CD4-positive, alpha-beta T cell treated with Interleukin-17A for 1 hour (primary cell): ENCODE results near the gene RFX1.
A peak's percentile ranks its signal among the peaks of the same experiment; 100 is the strongest.

Source experiments
- DNase-seq: peaks from one replicate; pipeline ENCODE4 v3.0.0-alpha.2; 2020

The RFX1 gene

GRCh38 chr19:13995878-13996765 is 10.0 kb downstream of the RFX1 start:
- DNase-seq = no peak

DNA sequence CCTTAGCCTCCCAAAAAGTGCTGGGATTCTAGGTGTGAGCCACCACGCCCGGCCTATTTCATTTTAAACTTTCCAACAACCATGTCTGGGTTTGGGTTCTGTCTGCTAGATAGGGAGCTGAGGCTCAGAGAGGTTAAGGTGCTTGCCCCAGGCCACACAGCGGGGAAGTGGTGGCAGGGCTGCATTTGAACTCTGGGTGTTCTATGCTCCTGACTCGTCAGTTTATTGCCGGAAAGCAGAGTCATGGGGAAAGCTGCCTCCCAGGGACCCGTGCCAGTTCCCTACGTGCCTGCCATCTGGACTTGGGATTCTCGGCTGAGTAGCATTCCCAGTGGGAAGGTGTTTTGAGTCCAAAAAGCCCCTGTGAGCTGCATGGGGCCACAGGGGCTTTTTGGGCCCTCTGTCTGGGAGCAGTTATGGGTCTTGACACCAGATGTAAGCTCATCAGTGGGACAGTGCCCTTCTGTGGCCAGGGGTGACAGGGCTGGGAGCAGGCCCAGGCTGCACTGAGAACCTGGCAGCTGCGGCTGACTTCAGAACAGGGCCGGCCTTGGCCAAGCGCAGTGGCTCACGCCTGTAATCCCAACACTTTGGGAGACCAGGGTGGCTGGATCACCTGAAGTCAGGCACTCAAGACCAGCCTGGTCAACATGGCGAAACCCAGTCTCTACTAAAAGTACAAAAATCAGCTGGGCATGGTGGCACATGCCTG is 10.9 kb downstream of the RFX1 start:
- no peak for DNase-seq

GRCh38 chr19:13993590-13994300 is 12.4 kb downstream of the RFX1 start:
- DNase-seq = peak; percentile 23

DNA sequence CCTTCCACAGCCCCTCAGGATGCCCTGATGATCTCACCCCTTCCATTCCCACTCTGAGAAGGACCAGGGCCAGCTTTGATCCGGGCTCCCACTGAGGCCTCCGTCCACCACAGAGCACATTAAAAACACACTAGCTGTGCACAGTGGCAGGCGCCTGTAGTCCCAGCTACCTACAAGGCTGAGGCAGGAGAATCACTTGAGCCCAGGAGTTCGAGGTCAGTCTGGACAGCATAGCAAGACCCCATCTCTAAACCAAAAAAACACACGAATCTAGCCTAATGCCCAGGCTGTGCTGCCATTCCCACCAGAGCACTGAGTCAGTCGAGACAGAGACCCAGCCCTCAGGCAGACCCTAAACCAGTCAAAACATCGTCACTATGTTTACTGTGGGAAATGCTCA is 14.1 kb downstream of the RFX1 start:
- DNase-seq = no peak

DNA sequence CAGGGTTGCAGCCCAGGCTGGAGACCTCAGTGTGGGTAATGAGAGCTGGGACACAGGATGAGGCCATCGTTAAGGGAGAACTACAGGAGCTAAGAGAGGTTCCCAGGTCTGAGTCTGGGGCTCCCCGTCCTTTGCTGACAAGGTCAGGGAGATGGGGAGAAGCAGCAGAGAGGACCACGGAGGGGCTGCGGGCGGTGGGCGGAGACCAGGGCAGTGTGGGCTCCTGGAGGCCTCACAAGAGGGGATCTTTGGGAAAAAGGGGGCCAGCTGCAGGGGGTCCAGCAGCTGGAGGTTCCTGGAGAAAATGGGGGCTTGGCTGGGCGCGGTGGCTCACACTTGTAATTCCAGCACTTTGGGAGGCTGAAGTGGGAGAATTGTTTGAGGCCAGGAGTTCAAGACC is 16.0 kb downstream of the RFX1 start:
- DNase-seq = no peak

GRCh38 chr19:13989487-13989886 is 16.6 kb downstream of the RFX1 start:
- no peak for DNase-seq

GRCh38 chr19:13987101-13987890 is 18.8 kb downstream of the RFX1 start:
- DNase-seq = peak; percentile 13

DNA sequence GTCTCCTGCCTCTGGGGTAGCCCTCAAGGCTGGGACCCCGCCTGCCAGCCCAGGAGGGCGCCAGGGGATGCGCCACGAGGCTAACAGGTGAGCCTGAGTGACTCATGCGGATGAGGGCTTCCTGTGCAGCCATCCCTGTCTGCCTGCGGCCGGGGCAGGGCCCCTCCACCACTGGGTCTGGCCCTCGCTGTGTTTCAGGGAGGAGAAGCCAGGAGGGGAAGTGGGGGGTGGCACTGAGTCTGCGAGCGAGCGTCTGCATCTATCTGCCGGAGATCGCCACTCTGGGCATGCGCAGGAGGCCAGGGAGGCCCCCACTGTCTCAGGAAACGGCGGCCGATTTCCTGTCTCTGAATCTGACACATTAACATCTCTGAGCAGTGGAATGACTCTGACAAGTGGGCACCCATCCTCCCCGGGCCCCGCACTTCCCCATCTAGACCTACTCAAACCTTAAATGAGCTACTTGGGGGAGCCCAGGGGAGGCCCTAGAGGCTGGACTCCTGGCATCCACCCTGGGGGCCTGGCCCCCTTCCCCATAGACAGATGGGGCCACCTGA is 19.7 kb downstream of the RFX1 start:
- DNase-seq = peak; percentile 99

DNA sequence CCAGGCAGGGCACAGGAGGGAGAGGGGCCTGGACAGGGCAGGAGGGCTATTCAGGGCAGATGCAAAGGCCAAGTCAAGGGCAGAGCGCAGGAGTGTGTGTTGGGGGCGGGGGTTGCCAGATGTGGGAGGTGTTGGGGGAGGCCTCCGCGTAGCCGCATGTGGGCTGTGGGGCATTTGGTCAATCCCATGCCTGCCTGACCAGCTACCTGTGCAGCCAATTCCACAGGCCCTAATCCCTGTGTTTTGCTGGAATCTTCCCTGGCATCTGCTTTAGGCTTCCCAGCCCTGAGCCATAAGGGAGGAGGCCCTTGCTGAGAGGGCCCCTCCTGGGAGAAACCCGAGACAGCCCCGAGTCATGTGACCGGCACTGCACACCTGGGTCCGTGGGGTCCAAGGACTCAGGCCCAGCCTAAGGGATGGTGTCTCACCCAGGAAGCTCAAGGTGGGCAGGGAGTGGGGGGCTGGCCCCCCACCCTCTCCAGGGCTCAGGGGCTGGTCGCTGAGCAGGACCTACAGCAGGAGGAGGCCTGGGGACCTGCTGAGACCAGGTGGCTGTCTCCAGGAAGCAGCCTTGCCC is 20.3 kb downstream of the RFX1 start:
- no peak for DNase-seq

DNA sequence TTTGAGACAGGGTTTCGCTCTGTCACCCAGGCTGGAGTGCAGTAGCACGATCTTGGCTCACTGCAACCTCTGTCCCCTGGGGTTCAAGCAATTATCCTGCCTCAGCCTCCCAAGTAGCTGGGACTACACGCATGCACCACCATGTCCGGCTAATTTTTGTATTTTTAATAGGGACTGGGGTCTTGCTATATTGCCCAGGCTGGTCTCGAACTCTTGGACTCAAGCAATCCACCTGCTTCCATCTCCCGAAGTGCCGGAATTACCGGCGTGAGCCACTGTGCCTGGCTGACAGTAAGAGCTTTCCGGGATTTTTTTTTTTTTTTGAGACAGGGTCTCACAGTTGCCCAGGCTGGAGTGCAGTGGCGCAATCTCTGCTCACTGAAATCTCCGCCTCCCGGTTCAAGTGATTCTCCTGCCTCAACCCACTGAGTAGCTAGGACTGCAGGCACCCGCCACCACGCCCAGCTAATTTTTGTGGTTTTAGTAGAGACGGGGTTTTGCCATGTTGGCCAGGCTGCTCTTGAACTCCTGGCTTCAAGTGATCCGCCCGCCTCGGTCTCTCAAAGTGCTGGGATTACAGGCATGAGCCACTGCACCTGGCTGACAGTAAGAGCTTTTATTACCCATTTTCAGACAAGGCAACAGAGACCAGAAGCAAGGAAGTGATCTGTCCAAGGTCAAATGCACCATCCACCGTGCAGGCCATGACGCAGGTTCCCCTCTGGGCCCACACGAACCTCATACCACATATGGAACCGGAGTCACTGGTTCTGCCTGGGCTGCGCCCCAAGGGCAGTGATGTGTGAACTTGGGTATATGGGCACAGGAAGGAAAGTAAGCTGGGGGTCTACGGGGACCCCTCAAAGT is 21.0 kb downstream of the RFX1 start:
- peak; percentile 49 for DNase-seq

DNA sequence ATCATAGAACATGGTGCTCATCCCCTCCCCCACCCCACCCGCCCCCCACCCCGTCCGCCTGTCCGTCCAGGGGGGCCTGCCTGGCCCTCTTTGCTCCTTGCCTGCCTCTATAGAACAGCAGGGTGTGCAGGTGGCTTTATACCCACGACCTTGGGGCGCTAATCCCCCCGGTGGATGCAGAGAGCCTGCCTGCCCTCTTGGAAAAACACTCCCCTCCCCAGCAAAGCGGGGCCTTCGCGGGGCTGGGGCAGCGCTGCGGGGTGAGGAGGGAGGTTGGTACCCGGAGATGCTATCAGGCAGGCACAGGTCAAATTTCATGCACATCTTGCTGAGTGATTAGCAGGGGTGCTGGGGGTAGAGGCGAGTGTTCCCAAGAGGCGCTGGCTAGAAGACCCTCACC is 21.9 kb downstream of the RFX1 start:
- no peak for DNase-seq

GRCh38 chr19:13983213-13983889 is 22.8 kb downstream of the RFX1 start:
- peak; percentile 58 for DNase-seq

GRCh38 chr19:13982773-13983172 is 23.3 kb downstream of the RFX1 start:
- no peak for DNase-seq

- no peak for DNase-seq
Observed at GRCh38 chr19:13981988-13982501, 24.1 kb downstream of the RFX1 start.

- DNase-seq = no peak
Observed at GRCh38 chr19:13981467-13981866, 24.7 kb downstream of the RFX1 start.

DNA sequence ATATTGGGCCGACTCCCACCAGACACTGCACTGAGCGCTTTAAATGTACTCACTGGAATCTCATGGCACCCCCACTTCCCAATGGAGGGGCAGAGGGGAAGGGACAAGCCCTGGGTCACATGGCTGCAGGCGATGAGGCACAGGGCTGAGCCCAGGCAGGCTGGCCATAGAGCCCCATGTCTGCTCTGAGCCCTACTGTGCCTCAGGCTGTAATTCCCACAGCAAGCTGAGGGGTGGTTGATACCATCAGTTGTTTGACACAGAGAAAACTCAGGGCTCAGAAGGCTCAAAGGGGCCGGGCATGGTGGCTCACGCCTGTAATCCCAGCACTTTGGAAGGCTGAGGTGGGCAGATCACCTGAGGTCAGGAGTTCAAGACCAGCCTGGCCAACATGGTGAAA is 25.1 kb downstream of the RFX1 start:
- DNase-seq = no peak

DNA sequence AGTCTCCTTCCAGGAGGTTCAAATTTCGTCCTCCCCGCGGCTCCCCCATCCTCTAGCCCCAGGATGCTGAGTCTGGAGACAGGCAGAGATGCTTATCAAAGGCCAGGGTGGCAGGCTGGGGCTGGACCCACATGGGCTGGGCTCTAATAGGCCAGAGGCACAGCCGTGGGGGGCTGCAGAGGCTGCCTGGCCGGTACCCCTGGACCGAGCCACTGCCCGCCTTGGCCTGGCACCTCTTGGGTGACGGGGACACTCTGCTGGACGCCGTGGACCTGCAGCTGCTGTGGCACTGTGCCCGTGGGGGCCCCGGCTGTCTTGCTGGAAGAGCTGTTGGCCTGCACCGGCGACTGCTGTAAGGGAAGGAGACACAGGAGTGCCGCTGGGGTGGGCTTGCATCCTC is 25.8 kb downstream of the RFX1 start:
- DNase-seq = no peak

DNA sequence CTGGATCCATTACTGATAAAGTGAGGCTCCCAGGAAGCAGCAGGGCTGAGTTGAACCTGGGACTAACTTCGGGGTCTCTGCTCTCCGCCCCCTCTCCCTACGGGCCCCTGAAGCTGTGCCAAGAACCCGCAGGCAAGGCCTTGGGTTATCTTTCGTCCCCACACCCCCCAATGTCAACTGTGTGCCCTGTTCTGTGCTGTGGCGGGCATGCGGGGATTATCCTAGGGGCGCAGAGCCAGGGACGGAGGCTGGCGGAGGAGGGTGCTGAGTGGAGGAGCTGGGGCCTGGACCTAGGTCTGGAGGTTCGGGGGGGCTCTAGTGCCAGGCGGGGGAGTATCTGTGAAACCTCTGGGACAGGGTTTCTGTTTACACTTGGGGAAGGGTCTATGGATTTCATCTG is 26.4 kb downstream of the RFX1 start:
- DNase-seq = no peak

GRCh38 chr19:13979244-13979615 is 26.9 kb downstream of the RFX1 start:
- no peak for DNase-seq
